KMS-11 (cell line): Measurements from ENCODE around the gene HMOX1.

ENCODE experiments used
- H2AFZ ChIP-seq: fragments of 200-600 bp; sonication (generic); 2 replicates; pipeline ENCODE4 v1.6.1; 2016; ENCODE audit warnings: antibody characterized with exemption, mixed run types, low read depth
- H3K27ac ChIP-seq: fragments of 200-600 bp; sonication (generic); 2 replicates; pipeline ENCODE4 v1.6.1; 2016; ENCODE audit warnings: mild to moderate bottlenecking, mixed run types
- H3K27me3 ChIP-seq: fragments of 200-600 bp; sonication (generic); 2 replicates; pipeline ENCODE4 v1.6.1; 2017; ENCODE audit warnings: mild to moderate bottlenecking, low read depth, mixed run types, moderate library complexity; ENCODE audit not compliant: insufficient read depth
- H3K36me3 ChIP-seq: fragments of 200-600 bp; sonication (generic); 2 replicates; pipeline ENCODE4 v1.6.1; 2017; ENCODE audit warnings: mild to moderate bottlenecking, mixed run types; ENCODE audit not compliant: insufficient read depth
- H3K4me1 ChIP-seq: fragments of 200-600 bp; sonication (generic); 2 replicates; pipeline ENCODE4 v1.6.1; 2016; ENCODE audit warnings: mild to moderate bottlenecking, low read depth, mixed run types; ENCODE audit not compliant: poor library complexity, severe bottlenecking
- H3K4me2 ChIP-seq: fragments of 200-600 bp; sonication (generic); 2 replicates; pipeline ENCODE4 v1.7.0; 2016; ENCODE audit warnings: mild to moderate bottlenecking, mixed run types
- H3K4me3 ChIP-seq: fragments of 200-600 bp; sonication (generic); IDR thresholded peaks from 2 replicates; pipeline ENCODE4 v1.6.1; 2017; ENCODE audit warnings: low read depth, low read length, mixed read lengths; ENCODE audit not compliant: insufficient read depth
- H3K79me2 ChIP-seq: fragments of 200-600 bp; sonication (generic); 2 replicates; pipeline ENCODE4 v1.6.1; 2016; ENCODE audit warnings: low read depth, mixed run types; ENCODE audit not compliant: insufficient read depth
- H3K9ac ChIP-seq: fragments of 200-600 bp; sonication (generic); 2 replicates; pipeline ENCODE4 v1.6.1; 2016; ENCODE audit warnings: mild to moderate bottlenecking, mixed run types
- H4K20me1 ChIP-seq: fragments of 200-600 bp; sonication (generic); 2 replicates; pipeline ENCODE4 v1.6.1; 2016; ENCODE audit warnings: mild to moderate bottlenecking, mixed run types; ENCODE audit not compliant: insufficient read depth
- CTCF ChIP-seq: fragments of 200-600 bp; sonication (generic); conservative IDR thresholded peaks from 2 replicates; pipeline ENCODE4 v1.6.1; 2017; ENCODE audit warnings: low read depth, mild to moderate bottlenecking, antibody characterized with exemption, low read length, moderate library complexity, mixed read lengths

Gene HMOX1

DNA sequence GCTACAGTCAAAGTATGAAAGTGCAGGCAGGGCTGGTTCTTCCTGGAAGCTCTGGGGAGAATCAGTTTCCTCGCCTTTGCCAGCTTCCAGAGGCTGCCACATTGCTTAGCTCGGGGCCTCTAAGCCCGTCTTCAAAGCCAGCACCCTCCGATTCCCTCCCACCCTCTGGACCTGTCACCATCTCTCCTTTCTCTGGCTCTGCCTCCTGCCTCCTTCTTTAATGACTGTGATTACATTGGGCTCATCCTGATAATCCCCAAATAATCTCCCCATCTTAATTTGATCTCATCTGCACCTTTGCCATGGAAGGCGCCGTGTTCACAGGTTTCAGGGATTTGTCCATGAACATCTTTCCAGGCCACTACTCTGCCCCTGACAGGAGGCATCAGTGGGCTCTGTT, 61.6 kb downstream of the HMOX1 start:
- Histone ChIP-seq H3K27me3 (no peaks in the 10 kb centered on the region), H3K36me3 (no peaks in the 10 kb centered on the region), H4K20me1 (no peaks in the 10 kb centered on the region), H3K27ac (no peak overlapping the region), H3K9ac (no peak overlapping the region), H3K4me2 (no peak overlapping the region), H3K79me2 (no peaks in the 10 kb centered on the region), H3K4me1 (no peaks in the 10 kb centered on the region), H2AFZ (no peak overlapping the region), H3K4me3 (no peak overlapping the region)
- no peak for TF ChIP-seq CTCF

- Histone ChIP-seq H3K4me3 (no peak overlapping the region), H3K9ac (no peak overlapping the region), H3K27me3 (no peaks in the 10 kb centered on the region), H3K4me2 (no peak overlapping the region), H3K79me2 (no peaks in the 10 kb centered on the region), H2AFZ (no peak overlapping the region), H3K36me3 (no peaks in the 10 kb centered on the region), H3K4me1 (no peaks in the 10 kb centered on the region), H3K27ac (no peak overlapping the region), H4K20me1 (no peaks in the 10 kb centered on the region)
- TF ChIP-seq CTCF: no peak
Observed at GRCh38 chr22:35443338-35443737, 62.4 kb downstream of the HMOX1 start.
